ENCODE measurements around the gene GOLGA3. TPM values are rescaled to one million over a fixed set of nuclear protein-coding genes. Genes with fewer than 3 reads are reported as not detected.

GOLGA3 gene
- total and polyA plus RNA-seq, 2 experiments from 2014 or later, result 10.3 to 57.8 TPM

GRCh38 chr12:132834181-132834711, 5.6 kb upstream of the GOLGA3 start (continued):
- TF ChIP-seq ZNF462 (CRISPR knock-in tag; IDR thresholded peaks at IDR 0.05) (no peak), ZNF331 (CRISPR knock-in tag; IDR thresholded peaks at IDR 0.05; ENCODE audit: low read depth) (no peak), ETS1 (IDR thresholded peaks at IDR 0.05) (no peak), EZH2 (IDR thresholded peaks at IDR 0.05; ENCODE audit: low read depth, unreplicated experiment) (no peak), STAT1 (IDR thresholded peaks at IDR 0.05; ENCODE audit: unreplicated experiment) (no peak), CREB1 (CRISPR knock-in tag; IDR thresholded peaks at IDR 0.05; ENCODE audit: low read depth) (no peak)

GRCh38 chr12:132833341-132833740, 4.7 kb upstream of the GOLGA3 start:
- Mint-ChIP-seq H3K36me3 (ENCODE audit: low read depth) (peaks cover 4% of the 10 kb centered on the region; the same call in 1 of the 3 replicates), H3K4me1 (peaks cover 4% of the 10 kb centered on the region; the same call in 1 of the 3 replicates), H3K27ac (no peak overlapping the region; the same call in 1 of the 2 replicates), H3K4me3 (no peak overlapping the region), H3K9me3 (peaks cover 2% of the 10 kb centered on the region; the same call in 2 of the 3 replicates), H3K27me3 (ENCODE audit: insufficient read depth, low read depth, poor library complexity) (peaks cover 7% of the 10 kb centered on the region)
- Histone ChIP-seq H3K79me2 (replicated peaks; ENCODE audit: insufficient read depth) (peaks cover under 1% of the 10 kb centered on the region; the same call in 1 of the 2 replicates), H3K36me3 (ENCODE audit: insufficient read depth) (no peaks in the 10 kb centered on the region), H3K27me3 (ENCODE audit: insufficient read depth) (no peaks in the 10 kb centered on the region), H2AFZ (no peak overlapping the region), H3F3A (replicated peaks; ENCODE audit: low read depth) (peaks cover 13% of the 10 kb centered on the region; the same call in 1 of the 2 replicates), H3K4me3 (no peak overlapping the region), H4K20me1 (replicated peaks; ENCODE audit: insufficient read depth) (no peaks in the 10 kb centered on the region), H3K9me2 (ENCODE audit: insufficient read depth) (no peaks in the 10 kb centered on the region), H3K4me1 (ENCODE audit: insufficient read depth) (no peaks in the 10 kb centered on the region; the same call in 1 of the 2 replicates), H3K4me2 (no peak overlapping the region), H3K27ac (ENCODE audit: low read depth) (no peak overlapping the region)
- DNase-seq (ENCODE audit: low spot score) (no peak), ATAC-seq (no peak)
- TF ChIP-seq EZH2phosphoT487 (IDR thresholded peaks at IDR 0.05; ENCODE audit: unreplicated experiment), result no peak
- no peak for TF ChIP-seq POLR2AphosphoS5 (IDR thresholded peaks at IDR 0.05; ENCODE audit: low read depth)
- TF ChIP-seq ZNF114 (CRISPR knock-in tag; IDR thresholded peaks at IDR 0.05), result no peak
- no peak for TF ChIP-seq CTCF (conservative IDR thresholded peaks at IDR 0.05; ENCODE audit: low read depth in 2 of 2)
- TF ChIP-seq CREB1 (CRISPR knock-in tag; IDR thresholded peaks at IDR 0.05; ENCODE audit: low read depth), result no peak
- no peak for TF ChIP-seq JUNB (IDR thresholded peaks at IDR 0.05; ENCODE audit: unreplicated experiment)
- TF ChIP-seq REST (IDR thresholded peaks at IDR 0.05; ENCODE audit: unreplicated experiment), result no peak

Measured in GM23338 (cell line).